Measurements from ENCODE around the gene ANKRD13C.

DNA sequence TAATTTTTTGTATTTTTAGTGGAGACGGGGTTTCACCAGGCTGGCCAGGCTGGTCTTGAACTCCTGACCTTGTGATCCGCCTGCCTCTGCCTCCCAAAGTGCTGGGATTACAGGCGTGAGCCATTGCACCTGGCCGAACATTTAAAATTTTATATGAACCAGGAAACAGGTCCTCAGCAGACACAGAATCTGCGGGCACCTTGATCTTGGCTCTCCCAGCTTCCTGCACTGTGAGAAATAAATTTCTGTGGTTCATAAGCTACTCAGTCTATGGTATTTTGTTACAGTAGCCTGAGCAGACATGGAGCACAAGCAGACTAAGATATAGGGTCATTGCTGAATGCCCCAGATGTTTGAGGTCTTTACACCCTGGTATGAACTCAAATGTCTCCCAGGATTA, 33.0 kb upstream of the ANKRD13C start:
- TF ChIP-seq, protein P1, sequence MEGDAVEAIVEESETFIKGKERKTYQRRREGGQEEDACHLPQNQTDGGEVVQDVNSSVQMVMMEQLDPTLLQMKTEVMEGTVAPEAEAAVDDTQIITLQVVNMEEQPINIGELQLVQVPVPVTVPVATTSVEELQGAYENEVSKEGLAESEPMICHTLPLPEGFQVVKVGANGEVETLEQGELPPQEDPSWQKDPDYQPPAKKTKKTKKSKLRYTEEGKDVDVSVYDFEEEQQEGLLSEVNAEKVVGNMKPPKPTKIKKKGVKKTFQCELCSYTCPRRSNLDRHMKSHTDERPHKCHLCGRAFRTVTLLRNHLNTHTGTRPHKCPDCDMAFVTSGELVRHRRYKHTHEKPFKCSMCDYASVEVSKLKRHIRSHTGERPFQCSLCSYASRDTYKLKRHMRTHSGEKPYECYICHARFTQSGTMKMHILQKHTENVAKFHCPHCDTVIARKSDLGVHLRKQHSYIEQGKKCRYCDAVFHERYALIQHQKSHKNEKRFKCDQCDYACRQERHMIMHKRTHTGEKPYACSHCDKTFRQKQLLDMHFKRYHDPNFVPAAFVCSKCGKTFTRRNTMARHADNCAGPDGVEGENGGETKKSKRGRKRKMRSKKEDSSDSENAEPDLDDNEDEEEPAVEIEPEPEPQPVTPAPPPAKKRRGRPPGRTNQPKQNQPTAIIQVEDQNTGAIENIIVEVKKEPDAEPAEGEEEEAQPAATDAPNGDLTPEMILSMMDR (IDR thresholded peaks at IDR 0.05; ENCODE audit: low read length) = no peak
- no peak for TF ChIP-seq EZH2phosphoT487 (IDR thresholded peaks at IDR 0.05; ENCODE audit: low read length)
- no peak for TF ChIP-seq EZH2 (optimal IDR thresholded peaks at IDR 0.05; ENCODE audit: low read depth, low read length)

All from MM.1S (cell line).